SU-DHL-6 (cell line): ENCODE results near the gene FAM114A1.

Experiments
- H2AFZ ChIP-seq: fragments of 200-600 bp; sonication (generic); 2 replicates; pipeline ENCODE4 v1.6.1; 2014; ENCODE audit warnings: low read depth, mild to moderate bottlenecking, moderate library complexity, mixed read lengths, antibody characterized with exemption, low read length; ENCODE audit not compliant: severe bottlenecking
- H3F3A ChIP-seq: fragments of 200-600 bp; shearing (Covaris generic); 2 replicates; pipeline ENCODE4 v1.6.0; 2016; ENCODE audit warnings: antibody characterized with exemption, mild to moderate bottlenecking; ENCODE audit not compliant: insufficient read depth
- H3K27ac ChIP-seq: fragments of 200-600 bp; sonication (generic); 2 replicates; pipeline ENCODE4 v1.5.1; 2016; ENCODE audit warnings: low read depth, mild to moderate bottlenecking, low read length, moderate library complexity, mixed read lengths
- H3K27me3 ChIP-seq: fragments of 200-600 bp; sonication (generic), shearing (Covaris generic); 2 replicates; pipeline ENCODE4 v1.6.0; 2014; ENCODE audit warnings: mild to moderate bottlenecking, low read length
- H3K36me3 ChIP-seq: fragments of 200-600 bp; sonication (generic); 2 replicates; pipeline ENCODE4 v1.6.1; 2014; ENCODE audit warnings: mild to moderate bottlenecking, low read length, mixed read lengths
- H3K4me2 ChIP-seq: fragments of 300-600, 200-600 bp; shearing (Covaris generic), sonication (generic); 2 replicates; pipeline ENCODE4 v1.6.0; 2014; ENCODE audit warnings: low read length, low read depth, mild to moderate bottlenecking; ENCODE audit not compliant: poor library complexity, severe bottlenecking
- H3K4me3 ChIP-seq: fragments of 200-600 bp; sonication (generic); 2 replicates; pipeline ENCODE4 v1.5.1; 2014; ENCODE audit warnings: antibody characterized with exemption, low read length, mild to moderate bottlenecking, mixed read lengths; ENCODE audit not compliant: insufficient read depth, poor library complexity, severe bottlenecking
- H3K79me2 ChIP-seq: fragments of 200-600 bp; sonication (generic); 2 replicates; pipeline ENCODE4 v1.6.1; 2014; ENCODE audit warnings: mild to moderate bottlenecking, low read length, moderate library complexity; ENCODE audit not compliant: insufficient read depth
- H3K9ac ChIP-seq: fragments of 200-600 bp; sonication (generic); 2 replicates; pipeline ENCODE4 v1.7.0; 2014; ENCODE audit warnings: mild to moderate bottlenecking, low read length
- H3K9me2 ChIP-seq: fragments of 200-600 bp; sonication (generic); replicated peaks from 2 replicates; pipeline ENCODE4 v1.6.1; 2014; ENCODE audit warnings: low read length; ENCODE audit not compliant: insufficient read depth
- H3K9me3 ChIP-seq: fragments of 200-600 bp; sonication (generic); 2 replicates; pipeline ENCODE4 v1.6.1; 2014; ENCODE audit warnings: low read length, mixed read lengths; ENCODE audit not compliant: insufficient read depth
- H4K20me1 ChIP-seq: fragments of 200-600 bp; sonication (generic); 2 replicates; pipeline ENCODE4 v1.6.1; 2014; ENCODE audit warnings: low read depth, mild to moderate bottlenecking, antibody characterized with exemption, low read length, moderate library complexity, mixed read lengths
- CTCF ChIP-seq: fragments of 200-600 bp; sonication (generic); IDR thresholded peaks from one replicate; pipeline ENCODE4 v1.5.1; 2017; ENCODE audit warnings: antibody characterized with exemption, mild to moderate bottlenecking, low read length, moderate library complexity; ENCODE audit not compliant: insufficient read depth, poor library complexity, severe bottlenecking
- EZH2phosphoT487 ChIP-seq: fragments of 200-600 bp; sonication (generic), shearing (Covaris generic); conservative IDR thresholded peaks from 2 replicates; pipeline ENCODE4 v1.6.1; 2018; ENCODE audit warnings: mild to moderate bottlenecking, antibody characterized with exemption, low read length, moderate library complexity, mixed read lengths

Gene FAM114A1

GRCh38 chr4:38873290-38873944 lies 5.8 kb downstream of the FAM114A1 start:
- Histone ChIP-seq H3K4me2 (no peak overlapping the region), H3K27ac (no peak overlapping the region), H3K79me2 (no peaks in the 10 kb centered on the region)

GRCh38 chr4:38876636-38877035 lies 9.0 kb downstream of the FAM114A1 start:
- Histone ChIP-seq H3F3A (no peaks in the 10 kb centered on the region), H2AFZ (no peak overlapping the region), H4K20me1 (no peaks in the 10 kb centered on the region), H3K9ac (no peak overlapping the region), H3K79me2 (no peaks in the 10 kb centered on the region), H3K4me2 (no peak overlapping the region), H3K9me2 (no peaks in the 10 kb centered on the region), H3K9me3 (no peaks in the 10 kb centered on the region), H3K4me3 (no peak overlapping the region), H3K36me3 (no peaks in the 10 kb centered on the region), H3K27ac (no peak overlapping the region), H3K27me3 (no peaks in the 10 kb centered on the region)
- TF ChIP-seq CTCF (no peak), EZH2phosphoT487 (no peak)

More at GRCh38 chr4:38873290-38873944, 5.8 kb downstream of the FAM114A1 start:
- Histone ChIP-seq H4K20me1 (no peaks in the 10 kb centered on the region), H3K4me3 (no peak overlapping the region), H3K27me3 (no peaks in the 10 kb centered on the region), H2AFZ (no peak overlapping the region), H3K9ac (no peak overlapping the region), H3K9me3 (no peaks in the 10 kb centered on the region), H3K36me3 (no peaks in the 10 kb centered on the region), H3F3A (no peaks in the 10 kb centered on the region; the same call in 1 of the 2 replicates), H3K9me2 (no peaks in the 10 kb centered on the region)
- TF ChIP-seq EZH2phosphoT487: no peak
- no peak for TF ChIP-seq CTCF

GRCh38 chr4:38884254-38884653 lies 16.6 kb downstream of the FAM114A1 start:
- no peaks in the 10 kb centered on the region for H3K27me3 ChIP-seq
- no peak overlapping the region for H3K4me3 ChIP-seq
- H3K9me2 ChIP-seq: no peaks in the 10 kb centered on the region
- H2AFZ ChIP-seq: no peak overlapping the region
- H4K20me1 ChIP-seq: no peaks in the 10 kb centered on the region
- H3K9me3 ChIP-seq: no peaks in the 10 kb centered on the region
- H3K36me3 ChIP-seq: no peaks in the 10 kb centered on the region
- no peaks in the 10 kb centered on the region for H3F3A ChIP-seq
- H3K4me2 ChIP-seq: no peak overlapping the region
- H3K27ac ChIP-seq: no peak overlapping the region
- H3K9ac ChIP-seq: no peak overlapping the region
- H3K79me2 ChIP-seq: no peaks in the 10 kb centered on the region
- TF ChIP-seq CTCF (no peak), EZH2phosphoT487 (no peak)
